Measurements from ENCODE around the gene CHKA. TPM values are rescaled to one million over a fixed set of nuclear protein-coding genes. Genes with fewer than 3 reads are reported as not detected.

Gene CHKA
- total RNA-seq (2021; ENCODE audit: unreplicated experiment) (136 TPM), Bru-seq, nascent RNA (percentile 96 among the genes with signal in this experiment), BruChase-seq, experiment 1, labeled RNA remaining after a 2-hour chase (percentile 91 among the genes with signal in this experiment), BruChase-seq, experiment 2, labeled RNA remaining after a 6-hour chase (percentile 93 among the genes with signal in this experiment)
- 60.6 TPM for polyA plus RNA-seq (2012; ENCODE audit: insufficient read length)
- long read RNA-seq, transcript CHKA-202 (11 exons, 1,755 nt) = minor isoform, 33 of 464 reads
- long read RNA-seq, transcript CHKA-201 (12 exons, 2,530 nt) = major isoform, 349 of 464 reads
- long read RNA-seq, partial matches to known transcripts = 15 of 464 reads
- long read RNA-seq, other reads (novel, unspliced or antisense) = 66 of 464 reads

DNA sequence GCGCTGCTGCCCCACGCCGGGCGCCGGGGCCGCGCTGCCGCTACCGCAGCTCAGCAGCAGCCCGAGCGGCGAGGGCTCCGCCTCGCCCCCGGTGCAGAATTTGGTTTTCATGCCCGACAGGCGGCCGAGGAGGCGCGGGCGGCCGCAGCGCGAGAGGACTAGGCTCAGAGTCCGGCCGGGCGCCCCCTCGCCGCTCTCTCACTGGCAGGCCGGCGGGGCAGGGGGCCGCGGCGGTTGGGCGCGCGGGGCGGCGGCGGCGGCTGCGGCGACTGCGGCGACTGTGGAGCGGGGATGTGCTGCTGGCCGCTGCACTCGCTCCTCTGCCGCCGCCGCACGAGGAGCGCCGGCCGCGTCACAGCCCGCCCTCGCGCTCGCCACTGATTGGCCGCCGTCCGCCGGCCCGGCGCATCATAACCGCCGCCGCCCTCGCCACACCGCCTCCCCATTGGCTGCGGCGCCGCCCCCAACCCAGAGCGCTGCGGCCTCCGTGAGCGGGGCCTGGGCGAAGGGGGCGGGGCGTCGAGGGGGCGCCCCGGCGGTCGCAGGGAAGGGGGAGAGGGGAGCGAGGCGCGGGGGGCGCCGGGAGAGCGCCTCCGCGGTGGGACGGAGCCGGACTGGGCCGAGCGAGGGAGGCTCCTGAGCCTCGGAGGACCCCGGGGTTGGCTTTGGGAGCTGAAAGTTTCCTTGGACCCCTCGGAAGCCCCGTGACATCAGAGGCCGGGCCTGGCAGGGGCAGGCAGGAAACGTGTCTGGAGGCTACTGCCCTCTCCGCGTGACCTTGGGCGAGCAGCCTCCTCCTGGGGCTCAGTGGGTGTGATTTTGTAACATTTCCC lies at the start of gene CHKA:
Gene CHKA, minus strand, starts transcription at position 322 of the 833 bp plus-strand sequence. Its CDS starts 211 bp downstream, at position 111.
- Histone ChIP-seq H3K36me3 (ENCODE audit: control insufficient read depth, insufficient read depth, low read length) (no peaks in the 10 kb centered on the region; the same call in 1 of the 2 replicates), H3K9me3 (ENCODE audit: control insufficient read depth, insufficient read depth, low read depth, low read length) (no peaks in the 10 kb centered on the region), H3K4me3 (ENCODE audit: low read depth in 2 of 2, low read length in 2 of 2) (peak within 1 kb of the TSS; percentile 86 to 98), H3K27me3 (ENCODE audit: control insufficient read depth, insufficient read depth, low read length) (no peaks in the 10 kb centered on the region), H3K27ac (ENCODE audit: low read length) (peak within 1 kb of the TSS; percentile 96), H3K4me1 (ENCODE audit: control insufficient read depth, insufficient read depth, low read length) (peaks cover 69% of the 10 kb centered on the region)
- BruUV-seq (replicated peaks) = no TSS peak
- in situ Hi-C loops (cut with HindIII; ENCODE audit: low pct_unique_long_range_greater_than_20kb, low sequenced_read_pairs) = no loop called here
- TF ChIP-seq POLR2AphosphoS5 (IDR thresholded peaks at IDR 0.05; ENCODE audit: low read depth, low read length) (peak; percentile 10; the same call in 1 of the 2 replicates), CTCF (IDR thresholded peaks at IDR 0.05) (no peak)
- POLR2A ChIA-PET = interaction anchor here (0.6 kb wide), 2 partner anchors 86 to 471 kb away, joined by 4 to 7 read pairs; partner anchors contain the start of gene ACY3
- CTCF ChIA-PET = interaction anchor here (0.6 kb wide), 1 partner anchor 61 kb away, joined by 3 read pairs; no protein-coding TSS in a partner anchor
- ATAC-seq = peak; percentile 93
- DNase-seq (ENCODE audit: low read depth, low spot score) = no peak
- intact Hi-C loops (cut with micrococcal nuclease; ENCODE audit: unreplicated experiment) = no loop called here

DNA sequence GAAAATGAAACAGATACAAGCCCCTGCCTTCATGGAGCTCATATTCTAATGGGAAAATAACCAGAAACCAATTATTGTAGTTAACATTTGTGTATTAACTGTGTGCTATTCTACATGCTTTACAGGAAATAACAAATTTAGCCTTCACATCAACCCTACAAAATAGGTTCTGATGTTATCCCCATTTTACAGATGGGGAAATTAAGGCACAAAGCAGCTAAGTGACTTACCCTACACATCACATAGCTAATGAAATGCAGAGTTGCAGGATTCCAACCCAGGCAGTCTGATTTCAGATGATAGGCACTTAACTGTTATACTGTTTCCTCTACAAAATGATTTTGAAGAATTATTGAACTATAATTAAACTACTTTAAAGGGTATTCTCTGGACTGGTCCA lies 48.3 kb upstream of the CHKA start:
- CTCF ChIA-PET = no interaction called here
- no TSS peak for BruUV-seq (replicated peaks)
- in situ Hi-C loops (cut with HindIII; ENCODE audit: low pct_unique_long_range_greater_than_20kb, low sequenced_read_pairs) = no loop called here

More for the DNA sequence above, 48.3 kb upstream of the CHKA start:
- POLR2A ChIA-PET = no interaction called here
- ATAC-seq (no peak), DNase-seq (ENCODE audit: low read depth, low spot score) (no peak)
- Histone ChIP-seq H3K27me3 (ENCODE audit: control insufficient read depth, insufficient read depth, low read length) (no peaks in the 10 kb centered on the region), H3K27ac (ENCODE audit: low read length) (no peak overlapping the region), H3K4me3 (ENCODE audit: low read depth in 2 of 2, low read length in 2 of 2) (no peak overlapping the region), H3K4me1 (ENCODE audit: control insufficient read depth, insufficient read depth, low read length) (no peaks in the 10 kb centered on the region), H3K9me3 (ENCODE audit: control insufficient read depth, insufficient read depth, low read depth, low read length) (no peaks in the 10 kb centered on the region), H3K36me3 (ENCODE audit: control insufficient read depth, insufficient read depth, low read length) (peaks cover 40% of the 10 kb centered on the region)
- TF ChIP-seq, protein P1, sequence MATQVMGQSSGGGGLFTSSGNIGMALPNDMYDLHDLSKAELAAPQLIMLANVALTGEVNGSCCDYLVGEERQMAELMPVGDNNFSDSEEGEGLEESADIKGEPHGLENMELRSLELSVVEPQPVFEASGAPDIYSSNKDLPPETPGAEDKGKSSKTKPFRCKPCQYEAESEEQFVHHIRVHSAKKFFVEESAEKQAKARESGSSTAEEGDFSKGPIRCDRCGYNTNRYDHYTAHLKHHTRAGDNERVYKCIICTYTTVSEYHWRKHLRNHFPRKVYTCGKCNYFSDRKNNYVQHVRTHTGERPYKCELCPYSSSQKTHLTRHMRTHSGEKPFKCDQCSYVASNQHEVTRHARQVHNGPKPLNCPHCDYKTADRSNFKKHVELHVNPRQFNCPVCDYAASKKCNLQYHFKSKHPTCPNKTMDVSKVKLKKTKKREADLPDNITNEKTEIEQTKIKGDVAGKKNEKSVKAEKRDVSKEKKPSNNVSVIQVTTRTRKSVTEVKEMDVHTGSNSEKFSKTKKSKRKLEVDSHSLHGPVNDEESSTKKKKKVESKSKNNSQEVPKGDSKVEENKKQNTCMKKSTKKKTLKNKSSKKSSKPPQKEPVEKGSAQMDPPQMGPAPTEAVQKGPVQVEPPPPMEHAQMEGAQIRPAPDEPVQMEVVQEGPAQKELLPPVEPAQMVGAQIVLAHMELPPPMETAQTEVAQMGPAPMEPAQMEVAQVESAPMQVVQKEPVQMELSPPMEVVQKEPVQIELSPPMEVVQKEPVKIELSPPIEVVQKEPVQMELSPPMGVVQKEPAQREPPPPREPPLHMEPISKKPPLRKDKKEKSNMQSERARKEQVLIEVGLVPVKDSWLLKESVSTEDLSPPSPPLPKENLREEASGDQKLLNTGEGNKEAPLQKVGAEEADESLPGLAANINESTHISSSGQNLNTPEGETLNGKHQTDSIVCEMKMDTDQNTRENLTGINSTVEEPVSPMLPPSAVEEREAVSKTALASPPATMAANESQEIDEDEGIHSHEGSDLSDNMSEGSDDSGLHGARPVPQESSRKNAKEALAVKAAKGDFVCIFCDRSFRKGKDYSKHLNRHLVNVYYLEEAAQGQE (IDR thresholded peaks at IDR 0.05; ENCODE audit: insufficient read depth in 1 of 2, low read depth in 2 of 2, low read length in 1 of 2) = no peak
- intact Hi-C loops (cut with micrococcal nuclease; ENCODE audit: unreplicated experiment) = no loop called here

All from Panc1 (cell line).